Stimulated activated CD4-positive, alpha-beta T cell treated with anti-CD3 and anti-CD28 coated beads, Interleukin-15, amount 100 ng/mL, for 1 hour (primary cell): Measurements from ENCODE around the gene WDR70.
"Not testable (repeated sequence)": the region's sequence is repeated elsewhere in the genome, so short reads cannot be mapped to it uniquely, and the experiment has no call there.

ENCODE experiments used
- DNase-seq, 2 donors: peaks; one replicate each; pipeline ENCODE4 v3.0.0-alpha.2; 2020; ENCODE audit warnings: low read depth in 1 of 2, low spot score in 1 of 2

WDR70 gene

GRCh38 chr5:37511646-37512045 lies 132.5 kb downstream of the WDR70 start:
- DNase-seq, result no peak

GRCh38 chr5:37514946-37515345 lies 135.8 kb downstream of the WDR70 start:
- no peak for DNase-seq

GRCh38 chr5:37517686-37518085 lies 138.6 kb downstream of the WDR70 start:
- DNase-seq, result no peak

GRCh38 chr5:37518356-37518755 lies 139.2 kb downstream of the WDR70 start:
- not testable (repeated sequence) for DNase-seq

- no peak for DNase-seq
These were observed 140.2 kb downstream of the WDR70 start for GRCh38 chr5:37519304-37519703.

GRCh38 chr5:37519807-37520206 lies 140.7 kb downstream of the WDR70 start:
- no peak for DNase-seq

GRCh38 chr5:37520811-37521210 lies 141.7 kb downstream of the WDR70 start:
- no peak for DNase-seq

GRCh38 chr5:37532976-37533740 lies 154.0 kb downstream of the WDR70 start:
- no peak for DNase-seq

GRCh38 chr5:37533851-37534250 lies 154.7 kb downstream of the WDR70 start:
- DNase-seq, result no peak

- no peak for DNase-seq
These were observed 160.3 kb downstream of the WDR70 start for GRCh38 chr5:37539459-37539858.

- no peak for DNase-seq
These were observed 164.1 kb downstream of the WDR70 start for GRCh38 chr5:37543216-37543615.

GRCh38 chr5:37549411-37549810 lies 170.3 kb downstream of the WDR70 start:
- DNase-seq, result no peak

GRCh38 chr5:37552161-37552560 lies 173.0 kb downstream of the WDR70 start:
- no peak for DNase-seq

- DNase-seq, result no peak
These were observed 173.9 kb downstream of the WDR70 start for GRCh38 chr5:37552770-37553719.

GRCh38 chr5:37553720-37554404 lies 174.7 kb downstream of the WDR70 start:
- DNase-seq, result no peak

- no peak for DNase-seq
These were observed 175.3 kb downstream of the WDR70 start for GRCh38 chr5:37554405-37554739.

GRCh38 chr5:37554938-37555337 lies 175.8 kb downstream of the WDR70 start:
- DNase-seq, result no peak

GRCh38 chr5:37557734-37558293 lies 178.7 kb downstream of the WDR70 start:
- no peak for DNase-seq

GRCh38 chr5:37565062-37565670 lies 186.0 kb downstream of the WDR70 start:
- DNase-seq, result no peak

- DNase-seq, result no peak
These were observed 188.4 kb downstream of the WDR70 start for GRCh38 chr5:37567566-37567965.
